Breast epithelium (tissue), 4 donors: ENCODE results near the gene BBS9. TPM values are rescaled to one million over a fixed set of nuclear protein-coding genes. Genes with fewer than 3 reads are reported as not detected.
"Not testable (repeated sequence)": the region's sequence is repeated elsewhere in the genome, so short reads cannot be mapped to it uniquely, and the experiment has no call there.

ENCODE experiments used
- DNase-seq, 2 donors: peaks; one replicate each; pipeline ENCODE4 v3.0.0-alpha.2; 2019; ENCODE audit warnings: low spot score in 2 of 2
- H3K27ac ChIP-seq, 2 donors: fragments of 200-600 bp; sonication (generic) in 1 of 2; one replicate each; pipeline ENCODE4 v1.5.1; 2016 to 2019; ENCODE audit warnings: mild to moderate bottlenecking in 1 of 2
- H3K27me3 ChIP-seq, 2 donors: fragments of 200-600 bp; sonication (generic) in 1 of 2; one replicate each; pipeline versions ENCODE4 v1.5.1 to v1.6.0; 2017 to 2019; ENCODE audit warnings: control low read depth in 1 of 2, mild to moderate bottlenecking in 1 of 2
- H3K36me3 ChIP-seq: fragments of 200-600 bp; one replicate; pipeline ENCODE4 v1.5.1; 2019
- H3K4me1 ChIP-seq, 2 donors: fragments of 200-600 bp; sonication (generic); one replicate each; pipeline ENCODE4 v1.5.1; 2016 to 2019; ENCODE audit warnings: control low read depth in 1 of 2
- H3K4me3 ChIP-seq, 3 donors: fragments of 200-600 bp; sonication (generic); 1 replicate in 2 of 3; 2 replicates in 1 of 3; pipeline ENCODE4 v1.5.1; 2016 to 2019; ENCODE audit warnings: mild to moderate bottlenecking in 3 of 3, moderate library complexity in 2 of 3
- H3K9me3 ChIP-seq, 2 donors: fragments of 200-600 bp; sonication (generic) in 1 of 2; one replicate each; pipeline ENCODE4 v1.5.1; 2016 to 2019; ENCODE audit warnings: control low read depth in 1 of 2
- POLR2A ChIP-seq: fragments of 450-650 bp; IDR thresholded peaks from one replicate; pipeline ENCODE4 v1.6.1; 2016; ENCODE audit warnings: antibody characterized with exemption, mild to moderate bottlenecking, moderate library complexity
- POLR2AphosphoS5 ChIP-seq, 3 donors: sonication (generic); formaldehyde crosslinking; IDR thresholded peaks; one replicate each; pipeline ENCODE4 v1.6.1; 2017; ENCODE audit warnings: antibody characterized with exemption in 3 of 3
- intact Hi-C: fragments of 100-400 bp; cut with DNase I; formaldehyde crosslinking; loops from one replicate; pipeline ENCODE4 v1.15.1; 2023; ENCODE audit warnings: low total_unique reads
- total RNA-seq, 3 donors: library from RNA; depleted of rRNA; stranded (reverse); fragments of >200 nt; gene quantifications; one replicate each; pipeline ENCODE4 v1.1.0, GENCODE V29; 2016
- TF ChIP-seq, protein P1 (sequence below), 3 donors: fragments of 450-650 bp; IDR thresholded peaks; one replicate each; pipeline ENCODE4 v1.5.1; 2016 to 2017; ENCODE audit warnings: antibody characterized with exemption in 3 of 3, mild to moderate bottlenecking in 3 of 3, moderate library complexity in 3 of 3

The BBS9 gene
- total RNA-seq, 3 donors from 2014 or later: 27.4 to 49.5 (median 43.6) TPM

GRCh38 chr7:33300131-33300530, 170.8 kb downstream of the BBS9 start:
- H3K27ac ChIP-seq: no peak overlapping the region
- no peak overlapping the region for H3K4me3 ChIP-seq
- no peak for DNase-seq
- no peaks in the 10 kb centered on the region for H3K27me3 ChIP-seq
- intact Hi-C loops: no loop called here
- no peaks in the 10 kb centered on the region for H3K4me1 ChIP-seq
- H3K9me3 ChIP-seq: peaks cover 23 to 36% of the 10 kb centered on the region in 2 donors
- TF ChIP-seq POLR2AphosphoS5 (IDR thresholded peaks at IDR 0.05) (no peak), POLR2A (no peak)
- TF ChIP-seq, protein P1, sequence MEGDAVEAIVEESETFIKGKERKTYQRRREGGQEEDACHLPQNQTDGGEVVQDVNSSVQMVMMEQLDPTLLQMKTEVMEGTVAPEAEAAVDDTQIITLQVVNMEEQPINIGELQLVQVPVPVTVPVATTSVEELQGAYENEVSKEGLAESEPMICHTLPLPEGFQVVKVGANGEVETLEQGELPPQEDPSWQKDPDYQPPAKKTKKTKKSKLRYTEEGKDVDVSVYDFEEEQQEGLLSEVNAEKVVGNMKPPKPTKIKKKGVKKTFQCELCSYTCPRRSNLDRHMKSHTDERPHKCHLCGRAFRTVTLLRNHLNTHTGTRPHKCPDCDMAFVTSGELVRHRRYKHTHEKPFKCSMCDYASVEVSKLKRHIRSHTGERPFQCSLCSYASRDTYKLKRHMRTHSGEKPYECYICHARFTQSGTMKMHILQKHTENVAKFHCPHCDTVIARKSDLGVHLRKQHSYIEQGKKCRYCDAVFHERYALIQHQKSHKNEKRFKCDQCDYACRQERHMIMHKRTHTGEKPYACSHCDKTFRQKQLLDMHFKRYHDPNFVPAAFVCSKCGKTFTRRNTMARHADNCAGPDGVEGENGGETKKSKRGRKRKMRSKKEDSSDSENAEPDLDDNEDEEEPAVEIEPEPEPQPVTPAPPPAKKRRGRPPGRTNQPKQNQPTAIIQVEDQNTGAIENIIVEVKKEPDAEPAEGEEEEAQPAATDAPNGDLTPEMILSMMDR (IDR thresholded peaks at IDR 0.05): no peak
- H3K36me3 ChIP-seq: no peaks in the 10 kb centered on the region

DNA sequence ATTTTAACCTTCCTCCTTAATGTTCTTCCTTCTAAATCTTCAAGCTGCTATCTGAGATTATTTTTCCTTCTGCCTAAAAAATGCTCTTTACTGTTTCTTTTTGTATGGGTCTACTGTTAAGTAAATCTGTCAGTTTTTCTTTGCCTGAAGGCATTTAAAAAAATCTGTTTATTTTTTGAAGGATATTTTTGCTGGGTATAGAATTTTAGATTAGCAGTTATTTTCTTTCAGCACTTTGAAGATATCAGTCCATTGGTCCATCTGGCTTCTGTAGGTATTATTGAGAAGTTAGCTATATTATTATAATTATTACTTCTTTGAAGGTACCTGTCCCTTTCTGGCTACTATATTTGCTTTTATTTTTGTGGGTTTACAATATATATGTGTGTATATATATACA, 171.4 kb downstream of the BBS9 start:
- TF ChIP-seq POLR2AphosphoS5 (IDR thresholded peaks at IDR 0.05): no peak
- TF ChIP-seq POLR2A: no peak
- TF ChIP-seq, protein P1 (IDR thresholded peaks at IDR 0.05): no peak
- Histone ChIP-seq H3K4me3 (no peak overlapping the region), H3K27ac (no peak overlapping the region), H3K9me3 (peaks cover 23 to 36% of the 10 kb centered on the region in 2 donors), H3K4me1 (no peaks in the 10 kb centered on the region), H3K36me3 (no peaks in the 10 kb centered on the region), H3K27me3 (no peaks in the 10 kb centered on the region)
- intact Hi-C loops: no loop called here
- no peak for DNase-seq

DNA sequence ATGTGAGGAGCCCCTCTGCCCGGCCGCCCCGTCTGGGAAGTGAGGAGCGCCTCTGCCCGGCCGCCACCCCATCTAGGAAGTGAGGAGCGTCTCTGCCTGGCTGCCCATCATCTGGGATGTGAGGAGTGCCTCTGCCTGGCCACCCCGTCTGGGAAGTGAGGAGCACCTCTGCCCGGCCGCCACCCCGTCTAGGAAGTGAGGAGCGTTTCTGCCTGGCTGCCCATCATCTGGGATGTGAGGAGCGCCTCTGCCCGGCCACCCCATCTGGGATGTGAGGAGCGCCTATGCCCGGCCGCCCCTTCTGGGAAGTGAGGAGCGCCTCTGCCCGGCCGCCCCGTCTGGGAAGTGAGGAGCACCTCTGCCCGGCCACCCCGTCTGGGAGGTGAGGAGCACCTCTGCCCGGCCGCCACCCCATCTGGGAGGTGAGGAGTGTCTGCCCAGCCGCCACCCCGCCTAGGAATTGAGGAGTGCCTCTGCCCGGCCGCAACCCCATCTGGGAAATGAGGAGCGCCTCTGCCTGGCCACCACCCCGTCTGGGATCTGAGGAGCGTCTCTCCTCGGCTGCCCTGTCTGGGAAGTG, 174.7 kb downstream of the BBS9 start:
- H3K27ac ChIP-seq, H3K27me3 ChIP-seq, H3K4me1 ChIP-seq, DNase-seq, H3K36me3 ChIP-seq, intact Hi-C loops, H3K4me3 ChIP-seq: not testable (repeated sequence)
- peaks cover 23 to 36% of the 10 kb centered on the region in 2 donors for H3K9me3 ChIP-seq

GRCh38 chr7:33307205-33307604, 177.8 kb downstream of the BBS9 start:
- H3K36me3 ChIP-seq: no peaks in the 10 kb centered on the region
- no peaks in the 10 kb centered on the region for H3K4me1 ChIP-seq
- no peak overlapping the region for H3K4me3 ChIP-seq
- intact Hi-C loops: no loop called here
- H3K9me3 ChIP-seq: peaks cover 9 to 10% of the 10 kb centered on the region in 2 donors
- TF ChIP-seq, protein P1 (IDR thresholded peaks at IDR 0.05): no peak
- TF ChIP-seq POLR2AphosphoS5 (IDR thresholded peaks at IDR 0.05): no peak
- no peak for TF ChIP-seq POLR2A
- no peaks in the 10 kb centered on the region for H3K27me3 ChIP-seq
- no peak for DNase-seq
- H3K27ac ChIP-seq: no peak overlapping the region

DNA sequence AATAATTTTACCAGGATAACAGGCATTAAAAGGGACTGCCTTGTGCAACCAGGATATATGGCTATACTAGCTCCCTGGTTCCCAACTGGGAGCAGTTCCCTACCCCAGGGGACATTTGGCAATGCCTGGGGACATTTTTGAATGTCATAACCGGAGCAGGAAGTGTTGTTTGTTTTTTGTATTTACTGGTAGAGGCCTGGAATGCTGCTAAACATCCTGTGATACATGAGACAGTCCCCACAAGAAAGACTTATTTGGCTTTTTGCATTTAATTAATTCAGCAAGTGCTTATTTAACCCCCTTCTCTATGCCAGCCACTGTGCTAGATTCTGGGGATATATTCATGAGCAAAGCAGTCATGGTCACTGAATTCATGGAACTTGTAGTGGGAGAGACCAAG, 181.2 kb downstream of the BBS9 start:
- no peak for TF ChIP-seq POLR2A
- TF ChIP-seq POLR2AphosphoS5 (IDR thresholded peaks at IDR 0.05): no peak
- TF ChIP-seq, protein P1 (IDR thresholded peaks at IDR 0.05): no peak
- Histone ChIP-seq H3K4me1 (no peaks in the 10 kb centered on the region), H3K27me3 (no peaks in the 10 kb centered on the region), H3K9me3 (no peaks in the 10 kb centered on the region), H3K27ac (no peak overlapping the region), H3K4me3 (no peak overlapping the region), H3K36me3 (no peaks in the 10 kb centered on the region)
- intact Hi-C loops: no loop called here
- no peak for DNase-seq
